ENCODE measurements around the gene NDRG3.

DNA sequence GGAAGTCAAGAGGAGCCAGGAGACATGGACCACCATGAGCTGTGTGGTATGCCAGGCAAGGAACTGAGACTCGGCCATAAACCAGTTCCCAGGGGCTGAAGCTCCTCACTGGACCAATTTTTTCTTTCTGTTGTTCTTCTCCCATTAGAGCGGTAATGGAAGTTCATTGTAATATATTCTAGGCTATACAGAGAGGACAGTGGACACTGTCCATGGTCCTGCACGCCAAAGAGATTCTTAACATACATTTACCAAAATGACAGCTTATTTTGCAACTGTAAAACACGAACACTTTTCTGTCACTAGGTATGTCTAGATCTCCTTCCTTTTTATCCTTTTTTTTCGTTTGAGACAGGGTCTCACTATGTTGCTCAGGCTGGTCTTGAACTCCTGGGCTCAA, 40.8 kb upstream of the NDRG3 start:
- no peak for TF ChIP-seq GATA3 (IDR thresholded peaks at IDR 0.05; ENCODE audit: low read depth, low read length)
- TF ChIP-seq GATA2 (IDR thresholded peaks at IDR 0.05; ENCODE audit: low read depth, low read length), result no peak

Data from SH-SY5Y (cell line).